ENCODE results near the gene EIF3A.
A peak's percentile ranks its signal among the peaks of the same experiment; 100 is the strongest.
"Not testable (repeated sequence)": the region's sequence is repeated elsewhere in the genome, so short reads cannot be mapped to it uniquely, and the experiment has no call there.

EIF3A gene, protein sequence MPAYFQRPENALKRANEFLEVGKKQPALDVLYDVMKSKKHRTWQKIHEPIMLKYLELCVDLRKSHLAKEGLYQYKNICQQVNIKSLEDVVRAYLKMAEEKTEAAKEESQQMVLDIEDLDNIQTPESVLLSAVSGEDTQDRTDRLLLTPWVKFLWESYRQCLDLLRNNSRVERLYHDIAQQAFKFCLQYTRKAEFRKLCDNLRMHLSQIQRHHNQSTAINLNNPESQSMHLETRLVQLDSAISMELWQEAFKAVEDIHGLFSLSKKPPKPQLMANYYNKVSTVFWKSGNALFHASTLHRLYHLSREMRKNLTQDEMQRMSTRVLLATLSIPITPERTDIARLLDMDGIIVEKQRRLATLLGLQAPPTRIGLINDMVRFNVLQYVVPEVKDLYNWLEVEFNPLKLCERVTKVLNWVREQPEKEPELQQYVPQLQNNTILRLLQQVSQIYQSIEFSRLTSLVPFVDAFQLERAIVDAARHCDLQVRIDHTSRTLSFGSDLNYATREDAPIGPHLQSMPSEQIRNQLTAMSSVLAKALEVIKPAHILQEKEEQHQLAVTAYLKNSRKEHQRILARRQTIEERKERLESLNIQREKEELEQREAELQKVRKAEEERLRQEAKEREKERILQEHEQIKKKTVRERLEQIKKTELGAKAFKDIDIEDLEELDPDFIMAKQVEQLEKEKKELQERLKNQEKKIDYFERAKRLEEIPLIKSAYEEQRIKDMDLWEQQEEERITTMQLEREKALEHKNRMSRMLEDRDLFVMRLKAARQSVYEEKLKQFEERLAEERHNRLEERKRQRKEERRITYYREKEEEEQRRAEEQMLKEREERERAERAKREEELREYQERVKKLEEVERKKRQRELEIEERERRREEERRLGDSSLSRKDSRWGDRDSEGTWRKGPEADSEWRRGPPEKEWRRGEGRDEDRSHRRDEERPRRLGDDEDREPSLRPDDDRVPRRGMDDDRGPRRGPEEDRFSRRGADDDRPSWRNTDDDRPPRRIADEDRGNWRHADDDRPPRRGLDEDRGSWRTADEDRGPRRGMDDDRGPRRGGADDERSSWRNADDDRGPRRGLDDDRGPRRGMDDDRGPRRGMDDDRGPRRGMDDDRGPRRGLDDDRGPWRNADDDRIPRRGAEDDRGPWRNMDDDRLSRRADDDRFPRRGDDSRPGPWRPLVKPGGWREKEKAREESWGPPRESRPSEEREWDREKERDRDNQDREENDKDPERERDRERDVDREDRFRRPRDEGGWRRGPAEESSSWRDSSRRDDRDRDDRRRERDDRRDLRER (N-terminal part only)

DNA sequence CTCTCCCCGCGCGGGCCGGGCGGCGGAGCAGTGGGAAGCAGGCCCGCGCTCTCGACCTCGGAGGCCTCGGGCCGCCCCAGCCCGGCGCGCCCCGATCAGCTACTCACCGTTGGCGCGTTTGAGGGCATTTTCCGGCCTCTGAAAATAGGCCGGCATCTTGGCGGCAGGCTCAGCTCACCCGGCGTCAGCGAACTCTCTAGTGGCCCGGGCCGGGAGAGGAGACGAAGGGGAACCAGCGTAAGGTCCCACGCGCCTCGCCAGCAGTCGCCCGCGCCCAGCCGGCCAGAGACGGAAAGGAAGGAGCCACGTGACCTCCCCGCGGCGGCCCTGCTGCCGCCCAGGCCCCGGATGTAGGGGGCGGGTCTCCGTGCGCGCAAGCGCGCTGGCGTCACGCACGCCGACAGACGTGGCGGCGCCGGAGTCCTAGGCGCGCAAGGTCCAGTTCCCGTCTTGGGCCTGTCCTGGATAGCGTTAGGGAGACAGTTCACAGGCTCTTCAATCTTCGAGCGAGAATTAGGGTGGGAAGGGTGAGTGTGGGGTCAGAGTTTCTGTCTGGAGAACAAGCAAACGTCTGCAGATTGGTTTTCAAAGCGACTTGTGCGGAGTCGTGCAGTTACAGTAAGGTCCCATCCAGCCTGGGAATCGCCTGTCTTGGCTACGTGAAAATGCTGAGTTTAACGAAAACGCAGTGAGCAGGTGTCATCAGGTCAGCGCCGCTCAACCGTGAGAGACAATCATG lies at the start of gene EIF3A:
Gene EIF3A (minus strand): TSS at position 297 of the 739 bp plus-strand sequence. CDS start 141 bp downstream, at position 156.
- peak; percentile 94 for DNase-seq

- no peak for DNase-seq
Observed at GRCh38 chr10:119129721-119130120, 49.1 kb upstream of the EIF3A start.

GRCh38 chr10:119125942-119126341 lies 45.3 kb upstream of the EIF3A start:
- DNase-seq, result no peak

DNA sequence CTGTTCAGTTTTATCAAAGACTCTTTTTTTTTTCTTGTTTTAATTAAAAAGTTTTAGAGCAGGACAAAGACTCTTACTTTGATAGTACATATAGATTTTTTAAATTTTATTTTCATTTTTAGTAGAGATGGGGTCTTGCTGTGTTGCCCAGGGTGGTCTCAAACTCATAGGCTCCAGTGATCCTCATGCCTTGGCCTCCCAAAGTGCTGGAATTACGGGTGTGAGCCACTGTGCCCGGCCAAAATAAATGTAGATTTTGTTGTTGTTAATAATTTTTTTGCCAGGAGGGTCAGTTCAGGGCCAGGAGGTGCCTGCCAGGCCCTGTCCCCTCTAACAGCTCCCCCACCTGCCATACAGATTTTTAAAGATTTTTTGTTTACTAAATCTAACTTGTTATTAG lies 40.3 kb upstream of the EIF3A start:
- no peak for DNase-seq

DNA sequence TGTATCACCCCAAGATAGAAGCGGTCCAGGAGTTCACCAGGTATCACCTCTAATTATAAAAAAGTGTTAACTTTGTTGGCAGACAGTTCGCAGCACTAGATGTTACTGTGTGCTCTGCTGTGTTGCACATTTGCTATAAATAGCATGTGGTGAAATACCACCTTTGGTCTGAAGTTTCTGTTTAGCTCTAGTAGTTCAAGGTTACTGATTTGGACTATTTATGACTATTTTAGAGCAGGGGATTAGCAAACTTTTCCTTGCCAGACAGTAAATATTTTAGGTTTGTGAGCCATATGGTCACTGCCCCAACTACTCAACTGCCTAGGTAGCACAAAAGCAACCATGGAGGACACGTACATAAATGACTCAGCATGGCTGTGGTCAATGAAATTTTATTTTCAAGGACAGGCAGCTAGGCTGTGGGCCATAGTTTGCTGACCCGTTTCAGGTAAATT lies 39.8 kb upstream of the EIF3A start:
- DNase-seq, result no peak

GRCh38 chr10:119119400-119119799 lies 38.8 kb upstream of the EIF3A start:
- no peak for DNase-seq

DNA sequence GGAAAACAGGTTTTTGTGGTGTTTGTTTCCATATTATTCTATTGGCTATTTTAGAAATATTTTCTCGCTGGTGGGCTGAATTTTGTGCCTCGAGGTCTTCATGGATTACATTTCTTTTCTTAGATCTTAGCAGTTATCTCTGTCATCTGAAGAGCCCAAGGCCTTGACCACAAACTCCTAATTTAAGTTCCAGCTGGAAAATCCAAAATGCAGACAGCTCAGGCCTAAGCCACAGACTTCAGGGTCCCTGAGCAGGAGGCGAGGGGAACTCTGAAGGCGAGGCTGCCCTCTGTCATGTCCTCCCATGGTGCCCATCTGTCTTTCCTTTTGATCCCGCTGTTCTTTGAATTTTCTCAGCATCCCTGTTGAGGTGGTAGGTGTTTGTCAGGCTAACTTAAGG lies 37.6 kb upstream of the EIF3A start:
- DNase-seq, result no peak

GRCh38 chr10:119116326-119116951 lies 35.8 kb upstream of the EIF3A start:
- no peak for DNase-seq

GRCh38 chr10:119115926-119116325 lies 35.3 kb upstream of the EIF3A start:
- DNase-seq, result no peak

DNA sequence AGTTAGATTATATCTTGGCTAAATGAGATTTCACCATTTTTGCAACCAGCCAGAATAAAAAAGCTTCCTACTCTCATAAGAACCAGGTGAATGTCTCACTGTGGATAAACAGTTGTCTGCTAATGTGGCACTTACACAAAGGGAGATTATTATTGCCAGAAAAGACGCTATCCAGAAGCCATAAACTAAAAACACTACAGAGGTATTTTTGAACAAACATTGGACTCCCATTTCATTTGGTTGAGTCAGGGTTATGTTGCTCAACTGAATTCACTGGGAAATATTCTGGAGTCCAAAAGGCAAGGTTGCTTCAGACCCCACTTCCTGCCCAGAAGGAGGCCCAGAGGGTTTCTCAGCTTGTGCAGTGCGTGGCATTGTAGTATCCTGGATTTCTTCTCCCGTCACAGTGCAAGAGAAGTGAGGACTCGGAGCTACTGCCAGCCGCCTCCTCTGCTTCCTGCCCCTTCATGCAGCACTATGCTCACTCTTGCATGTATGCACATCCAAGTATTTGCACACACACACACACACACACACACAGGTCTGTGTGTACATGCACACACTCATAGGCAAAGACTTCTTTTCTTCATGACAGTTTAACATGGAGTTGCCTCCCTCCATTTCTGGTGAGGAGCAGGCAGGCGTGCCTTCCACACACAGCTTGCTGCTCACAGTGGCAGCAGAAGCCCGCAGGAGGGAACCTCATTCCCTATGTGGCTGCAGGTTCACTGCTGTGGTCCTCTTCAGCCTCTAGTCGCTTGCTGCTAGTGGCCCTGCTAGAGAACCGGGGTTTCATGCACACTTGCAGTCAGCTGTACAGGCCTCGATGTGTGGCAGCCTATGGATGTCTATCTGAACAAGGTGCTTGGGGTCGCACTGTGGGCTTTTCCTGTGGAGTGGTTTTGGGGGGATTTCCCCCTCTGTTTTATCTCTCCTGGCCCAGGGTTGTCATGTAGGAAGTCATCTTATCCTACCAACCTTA lies 33.4 kb upstream of the EIF3A start:
- DNase-seq, result no peak

- DNase-seq, result no peak
Observed at GRCh38 chr10:119112056-119112455, 31.4 kb upstream of the EIF3A start.

- not testable (repeated sequence) for DNase-seq
Observed at GRCh38 chr10:119107771-119108170, 27.2 kb upstream of the EIF3A start.

DNA sequence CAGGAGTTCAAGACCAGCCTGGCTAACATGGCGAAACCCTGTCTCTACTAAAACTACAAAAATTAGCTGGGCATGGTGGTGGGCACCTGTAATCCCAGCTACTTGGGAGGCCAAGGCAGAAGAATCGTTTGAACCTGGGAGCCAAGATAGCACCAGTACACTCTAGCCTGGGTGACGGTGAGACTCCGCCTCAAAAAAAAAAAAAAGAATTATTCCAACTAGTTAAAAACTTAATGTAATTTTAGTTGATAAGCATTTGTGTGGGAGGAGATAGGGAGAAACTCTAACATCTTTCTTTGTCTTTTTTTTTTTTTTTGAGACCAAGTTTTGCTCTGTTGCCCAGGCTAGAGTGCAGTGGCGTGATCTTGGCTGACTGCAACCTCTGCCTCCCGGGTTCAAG lies 26.5 kb upstream of the EIF3A start:
- not testable (repeated sequence) for DNase-seq

GRCh38 chr10:119105899-119106298 lies 25.3 kb upstream of the EIF3A start:
- DNase-seq, result not testable (repeated sequence)

- no peak for DNase-seq
Observed at GRCh38 chr10:119105155-119105554, 24.5 kb upstream of the EIF3A start.

DNA sequence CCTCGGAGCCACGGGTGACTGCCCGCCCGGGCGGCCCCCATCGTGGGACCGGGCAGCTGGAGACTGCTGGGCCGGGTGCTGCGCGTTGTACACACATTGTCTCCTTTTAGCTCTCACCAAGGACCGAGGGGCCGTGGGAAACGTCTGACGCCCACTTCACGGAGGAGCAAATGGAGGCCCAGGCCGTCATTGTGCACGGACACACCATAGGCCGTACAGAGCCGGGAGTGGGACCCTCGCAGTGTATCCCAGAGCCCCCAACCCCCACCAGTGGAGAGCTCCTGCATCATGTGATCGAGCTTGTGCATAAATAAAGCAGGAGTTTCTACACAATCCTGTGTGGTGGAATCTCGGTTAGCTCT lies 24.0 kb upstream of the EIF3A start:
- DNase-seq, result peak; percentile 42

DNA sequence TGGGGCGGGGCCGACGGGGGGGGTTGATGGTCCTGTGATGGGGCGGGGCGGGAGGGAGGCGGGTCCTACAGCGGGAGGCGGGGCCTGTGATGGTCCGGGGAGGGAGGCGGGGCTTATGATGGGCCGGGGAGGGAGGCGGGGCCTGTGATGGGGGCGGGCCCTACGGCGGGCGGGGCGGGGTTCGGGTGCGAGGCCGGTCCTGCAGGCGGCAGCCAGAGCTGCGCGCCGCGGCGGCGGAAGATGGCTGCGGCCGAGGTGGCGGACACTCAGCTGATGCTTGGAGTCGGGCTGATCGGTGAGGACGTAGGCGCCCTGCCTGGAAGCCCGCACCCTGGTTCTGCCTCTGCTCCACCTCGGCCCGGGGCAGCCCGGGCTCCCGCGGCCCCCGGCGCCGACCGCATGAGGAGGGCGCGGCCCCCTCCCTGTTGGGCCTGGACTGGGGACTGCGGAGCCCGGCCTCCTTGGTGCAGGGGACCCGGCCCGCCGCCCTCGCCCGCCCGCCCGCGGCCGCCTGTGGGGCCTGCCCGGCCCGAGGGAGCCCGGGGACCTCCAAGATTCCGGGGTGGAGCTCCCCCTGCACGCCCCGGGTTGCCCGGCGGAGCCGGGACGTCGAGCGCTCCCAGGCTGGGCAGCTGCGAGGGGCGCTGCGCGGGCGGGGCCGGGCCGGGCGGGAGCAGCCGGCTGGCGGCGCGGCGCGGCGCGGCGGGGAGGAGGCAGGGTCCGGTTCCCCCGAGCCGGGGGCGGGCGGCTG lies 23.5 kb upstream of the EIF3A start, which contains the start of gene DENND10:
Gene DENND10 (plus strand): TSS at position 211 of the 751 bp plus-strand sequence. CDS start 30 bp downstream, at position 241.
- DNase-seq, result peak; percentile 84

- DNase-seq, result no peak
Observed at GRCh38 chr10:119103241-119103902, 22.8 kb upstream of the EIF3A start.
